HepG2 (cell line): ENCODE data around the gene AP2S1. TPM values are rescaled to one million over a fixed set of nuclear protein-coding genes. Genes with fewer than 3 reads are reported as not detected.

Source experiments
- GABPB1 ChIP-seq: IDR thresholded peaks from 2 replicates; pipeline ENCODE4 v1.6.1; 2016; ENCODE audit warnings: mild to moderate bottlenecking, missing genetic modification reagents, moderate library complexity, missing compliant biosample characterization
- HOXA3 ChIP-seq: sonication (generic); formaldehyde crosslinking; IDR thresholded peaks from 2 replicates; pipeline ENCODE4 v1.5.0; 2020; ENCODE audit warnings: missing genetic modification reagents
- SCMH1 ChIP-seq: sonication (generic); formaldehyde crosslinking; IDR thresholded peaks from 2 replicates; pipeline ENCODE4 v1.9.0; 2021; ENCODE audit warnings: missing genetic modification reagents, mild to moderate bottlenecking, borderline replicate concordance
- SOX5 ChIP-seq: IDR thresholded peaks from 2 replicates; pipeline ENCODE4 v1.6.1; 2016; ENCODE audit warnings: borderline replicate concordance
- SRSF1 ChIP-seq: fragments of 200-400 bp; formaldehyde crosslinking; optimal IDR thresholded peaks from 2 replicates; pipeline ENCODE3; 2017; ENCODE audit warnings: mild to moderate bottlenecking, low read depth, low read length, moderate library complexity
- XBP1 ChIP-seq: sonication (generic); formaldehyde crosslinking; IDR thresholded peaks from 2 replicates; pipeline ENCODE4 v1.5.0; 2020; ENCODE audit warnings: missing genetic modification reagents
- ZC3H4 ChIP-seq: sonication (generic); formaldehyde crosslinking; IDR thresholded peaks from 2 replicates; pipeline ENCODE4 v1.4.0; 2020; ENCODE audit warnings: missing genetic modification reagents, borderline replicate concordance
- ZFX ChIP-seq: sonication (generic); formaldehyde crosslinking; IDR thresholded peaks from 2 replicates; pipeline ENCODE4 v1.4.0; 2020; ENCODE audit warnings: mild to moderate bottlenecking, low read depth, missing genetic modification reagents, moderate library complexity
- ZKSCAN1 ChIP-seq: fragments of 150-350 bp; IDR thresholded peaks from 2 replicates; pipeline ENCODE4 v1.6.1; 2014; ENCODE audit warnings: low read length
- ZKSCAN8 ChIP-seq: IDR thresholded peaks from 2 replicates; pipeline ENCODE4 v1.6.1; 2016; ENCODE audit warnings: borderline replicate concordance, missing genetic modification reagents, missing compliant biosample characterization
- ZMYM2 ChIP-seq: sonication (generic); formaldehyde crosslinking; IDR thresholded peaks from 2 replicates; pipeline ENCODE4 v1.8.0; 2022; ENCODE audit warnings: mild to moderate bottlenecking, missing genetic modification reagents
- ZNF225 ChIP-seq: sonication (generic); formaldehyde crosslinking; IDR thresholded peaks from 2 replicates; pipeline ENCODE4 v1.4.0; 2020; ENCODE audit warnings: mild to moderate bottlenecking, missing genetic modification reagents
- ZNF33A ChIP-seq: sonication (generic); formaldehyde crosslinking; IDR thresholded peaks from 2 replicates; pipeline ENCODE4 v1.5.1; 2020; ENCODE audit warnings: missing genetic modification reagents, mild to moderate bottlenecking, moderate library complexity, borderline replicate concordance
- ZNF674 ChIP-seq: sonication (generic); formaldehyde crosslinking; IDR thresholded peaks from 2 replicates; pipeline ENCODE4 v1.5.0; 2020; ENCODE audit warnings: low read depth, mild to moderate bottlenecking, missing genetic modification reagents
- ZSCAN12 ChIP-seq: sonication (generic); formaldehyde crosslinking; IDR thresholded peaks from 2 replicates; pipeline ENCODE4 v1.9.0; 2021; ENCODE audit warnings: mild to moderate bottlenecking, missing genetic modification reagents
- polyA plus RNA-seq, 8 experiments: library from polyadenylated mRNA; depleted of rRNA in 3 of 8; stranded (reverse) in 7 of 8; unstranded in 1 of 8; fragments of >200 nt; fragmentation: Illumina TruSeq in 4 of 8; extraction: Trizol in 4 of 8; gene quantifications; 2 replicates each; pipeline versions ENCODE4 v1.2.1 to v1.2.3, GENCODE V29; 2011 to 2016; ENCODE audit warnings: low read depth in 4 of 8, missing spikeins in 1 of 8, mixed read lengths in 1 of 8; ENCODE audit not compliant: insufficient read depth in 1 of 8
- total RNA-seq, 5 experiments: library from RNA; depleted of rRNA; stranded (reverse); fragments of >200 nt; fragmentation: Illumina TruSeq; extraction: Trizol; gene quantifications; 2 replicates each; pipeline ENCODE4 v1.2.3, GENCODE V29; 2016; ENCODE audit warnings: low read depth in 1 of 5
- TF ChIP-seq, protein P1 (sequence below): sonication (generic); formaldehyde crosslinking; IDR thresholded peaks from 2 replicates; pipeline ENCODE4 v1.8.1; 2022; ENCODE audit warnings: low read depth, mild to moderate bottlenecking, missing genetic modification reagents
- TF ChIP-seq, protein P2 (sequence below): sonication (generic); formaldehyde crosslinking; IDR thresholded peaks from 2 replicates; pipeline ENCODE4 v1.4.0; 2020; ENCODE audit warnings: mild to moderate bottlenecking, missing genetic modification reagents, borderline replicate concordance
- TF ChIP-seq, protein P3 (sequence below): IDR thresholded peaks from 2 replicates; pipeline ENCODE4 v1.6.1; 2016; ENCODE audit warnings: missing compliant biosample characterization, missing genetic modification reagents, borderline replicate concordance
- TF ChIP-seq, protein P4 (sequence below): sonication (generic); formaldehyde crosslinking; IDR thresholded peaks from 2 replicates; pipeline ENCODE4 v1.9.0; 2021; ENCODE audit warnings: missing genetic modification reagents, borderline replicate concordance

AP2S1 gene
- total and polyA plus RNA-seq, 2 of the 13 experiments (the other 11 are each of a cell fraction or from before 2014, with no cell fraction given), result 45.2 to 86.1 TPM

DNA sequence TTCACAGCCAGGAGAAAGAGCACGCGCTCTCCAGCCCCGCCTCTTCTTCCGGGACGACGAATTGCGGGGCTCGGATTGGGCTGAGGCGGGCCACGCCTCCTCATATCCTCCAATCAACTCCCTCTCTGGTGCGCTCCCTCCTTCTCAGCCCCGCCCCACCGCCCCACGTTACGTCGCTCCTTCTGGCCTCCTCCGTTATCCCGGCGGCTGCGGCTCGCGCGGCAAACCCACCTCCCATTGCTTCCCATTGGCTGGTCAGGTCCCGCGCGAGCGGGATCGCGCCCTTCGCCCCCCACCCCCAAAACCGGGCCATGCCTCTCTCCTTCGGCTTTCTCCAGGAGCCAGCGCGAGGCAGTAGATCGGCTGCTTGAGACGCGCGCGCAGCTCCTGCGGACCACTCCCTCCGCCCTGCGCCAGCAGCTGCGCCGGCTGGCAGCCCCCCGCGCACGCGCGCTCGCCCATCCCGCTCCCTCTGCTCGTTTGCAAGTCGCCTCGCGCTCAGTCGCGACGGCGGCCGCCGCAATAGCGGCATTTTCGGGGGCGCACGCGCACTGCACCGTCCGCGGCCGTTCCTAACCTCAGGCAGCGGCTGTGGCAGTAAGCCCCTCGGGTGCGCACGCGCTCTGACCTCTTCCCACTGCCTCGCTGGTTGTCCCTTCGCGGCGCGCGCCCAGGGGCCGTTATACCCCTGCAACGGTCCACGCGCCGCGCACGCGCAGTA, 9.6 kb upstream of the AP2S1 start (continued):
- TF ChIP-seq, protein P1, sequence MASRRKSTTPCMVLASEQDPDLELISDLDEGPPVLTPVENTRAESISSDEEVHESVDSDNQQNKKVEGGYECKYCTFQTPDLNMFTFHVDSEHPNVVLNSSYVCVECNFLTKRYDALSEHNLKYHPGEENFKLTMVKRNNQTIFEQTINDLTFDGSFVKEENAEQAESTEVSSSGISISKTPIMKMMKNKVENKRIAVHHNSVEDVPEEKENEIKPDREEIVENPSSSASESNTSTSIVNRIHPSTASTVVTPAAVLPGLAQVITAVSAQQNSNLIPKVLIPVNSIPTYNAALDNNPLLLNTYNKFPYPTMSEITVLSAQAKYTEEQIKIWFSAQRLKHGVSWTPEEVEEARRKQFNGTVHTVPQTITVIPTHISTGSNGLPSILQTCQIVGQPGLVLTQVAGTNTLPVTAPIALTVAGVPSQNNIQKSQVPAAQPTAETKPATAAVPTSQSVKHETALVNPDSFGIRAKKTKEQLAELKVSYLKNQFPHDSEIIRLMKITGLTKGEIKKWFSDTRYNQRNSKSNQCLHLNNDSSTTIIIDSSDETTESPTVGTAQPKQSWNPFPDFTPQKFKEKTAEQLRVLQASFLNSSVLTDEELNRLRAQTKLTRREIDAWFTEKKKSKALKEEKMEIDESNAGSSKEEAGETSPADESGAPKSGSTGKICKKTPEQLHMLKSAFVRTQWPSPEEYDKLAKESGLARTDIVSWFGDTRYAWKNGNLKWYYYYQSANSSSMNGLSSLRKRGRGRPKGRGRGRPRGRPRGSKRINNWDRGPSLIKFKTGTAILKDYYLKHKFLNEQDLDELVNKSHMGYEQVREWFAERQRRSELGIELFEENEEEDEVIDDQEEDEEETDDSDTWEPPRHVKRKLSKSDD (CRISPR knock-in tag), result 0 out of 2 replicates have a peak, but pooled peaks have one; percentile 66
- TF ChIP-seq SCMH1 (no peak), ZNF674 (CRISPR knock-in tag) (0 out of 2 replicates have a peak, but pooled peaks have one; percentile 23), ZKSCAN8 (no peak), ZMYM2 (peak; percentile 41; the same call in 1 of the 2 replicates), ZNF33A (CRISPR knock-in tag) (no peak), HOXA3 (peak; percentile 51), SRSF1 (peak; percentile 84), ZSCAN12 (CRISPR knock-in tag) (0 out of 2 replicates have a peak, but pooled peaks have one; percentile 3), XBP1 (no peak), ZNF225 (0 out of 2 replicates have a peak, but pooled peaks have one; percentile 35), SOX5 (CRISPR knock-in tag) (no peak; the same call in 1 of the 2 replicates), GABPB1 (peak; percentile 81; the same call in 1 of the 2 replicates), ZFX (CRISPR knock-in tag) (peak; percentile 69), ZC3H4 (peak; percentile 80), ZKSCAN1 (no peak)
- TF ChIP-seq, protein P2, sequence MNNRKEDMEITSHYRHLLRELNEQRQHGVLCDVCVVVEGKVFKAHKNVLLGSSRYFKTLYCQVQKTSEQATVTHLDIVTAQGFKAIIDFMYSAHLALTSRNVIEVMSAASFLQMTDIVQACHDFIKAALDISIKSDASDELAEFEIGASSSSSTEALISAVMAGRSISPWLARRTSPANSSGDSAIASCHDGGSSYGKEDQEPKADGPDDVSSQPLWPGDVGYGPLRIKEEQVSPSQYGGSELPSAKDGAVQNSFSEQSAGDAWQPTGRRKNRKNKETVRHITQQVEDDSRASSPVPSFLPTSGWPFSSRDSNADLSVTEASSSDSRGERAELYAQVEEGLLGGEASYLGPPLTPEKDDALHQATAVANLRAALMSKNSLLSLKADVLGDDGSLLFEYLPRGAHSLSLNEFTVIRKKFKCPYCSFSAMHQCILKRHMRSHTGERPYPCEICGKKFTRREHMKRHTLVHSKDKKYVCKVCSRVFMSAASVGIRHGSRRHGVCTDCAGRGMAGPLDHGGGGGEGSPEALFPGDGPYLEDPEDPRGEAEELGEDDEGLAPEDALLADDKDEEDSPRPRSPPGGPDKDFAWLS (CRISPR knock-in tag), result no peak
- TF ChIP-seq, protein P3, sequence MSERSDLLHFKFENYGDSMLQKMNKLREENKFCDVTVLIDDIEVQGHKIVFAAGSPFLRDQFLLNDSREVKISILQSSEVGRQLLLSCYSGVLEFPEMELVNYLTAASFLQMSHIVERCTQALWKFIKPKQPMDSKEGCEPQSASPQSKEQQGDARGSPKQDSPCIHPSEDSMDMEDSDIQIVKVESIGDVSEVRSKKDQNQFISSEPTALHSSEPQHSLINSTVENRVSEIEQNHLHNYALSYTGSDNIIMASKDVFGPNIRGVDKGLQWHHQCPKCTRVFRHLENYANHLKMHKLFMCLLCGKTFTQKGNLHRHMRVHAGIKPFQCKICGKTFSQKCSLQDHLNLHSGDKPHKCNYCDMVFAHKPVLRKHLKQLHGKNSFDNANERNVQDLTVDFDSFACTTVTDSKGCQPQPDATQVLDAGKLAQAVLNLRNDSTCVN (CRISPR knock-in tag), result no peak
- TF ChIP-seq, protein P4, sequence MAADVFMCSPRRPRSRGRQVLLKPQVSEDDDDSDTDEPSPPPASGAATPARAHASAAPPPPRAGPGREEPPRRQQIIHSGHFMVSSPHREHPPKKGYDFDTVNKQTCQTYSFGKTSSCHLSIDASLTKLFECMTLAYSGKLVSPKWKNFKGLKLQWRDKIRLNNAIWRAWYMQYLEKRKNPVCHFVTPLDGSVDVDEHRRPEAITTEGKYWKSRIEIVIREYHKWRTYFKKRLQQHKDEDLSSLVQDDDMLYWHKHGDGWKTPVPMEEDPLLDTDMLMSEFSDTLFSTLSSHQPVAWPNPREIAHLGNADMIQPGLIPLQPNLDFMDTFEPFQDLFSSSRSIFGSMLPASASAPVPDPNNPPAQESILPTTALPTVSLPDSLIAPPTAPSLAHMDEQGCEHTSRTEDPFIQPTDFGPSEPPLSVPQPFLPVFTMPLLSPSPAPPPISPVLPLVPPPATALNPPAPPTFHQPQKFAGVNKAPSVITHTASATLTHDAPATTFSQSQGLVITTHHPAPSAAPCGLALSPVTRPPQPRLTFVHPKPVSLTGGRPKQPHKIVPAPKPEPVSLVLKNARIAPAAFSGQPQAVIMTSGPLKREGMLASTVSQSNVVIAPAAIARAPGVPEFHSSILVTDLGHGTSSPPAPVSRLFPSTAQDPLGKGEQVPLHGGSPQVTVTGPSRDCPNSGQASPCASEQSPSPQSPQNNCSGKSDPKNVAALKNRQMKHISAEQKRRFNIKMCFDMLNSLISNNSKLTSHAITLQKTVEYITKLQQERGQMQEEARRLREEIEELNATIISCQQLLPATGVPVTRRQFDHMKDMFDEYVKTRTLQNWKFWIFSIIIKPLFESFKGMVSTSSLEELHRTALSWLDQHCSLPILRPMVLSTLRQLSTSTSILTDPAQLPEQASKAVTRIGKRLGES (CRISPR knock-in tag), result peak; percentile 64; the same call in 1 of the 2 replicates
